Fibroblast of skin of scalp (primary cell): ENCODE data around the gene ONECUT3.
A peak's percentile ranks its signal among the peaks of the same experiment; 100 is the strongest.

Experiments
- DNase-seq: peaks from one replicate; pipeline ENCODE4 v3.0.0-alpha.2; 2013

Gene ONECUT3

DNA sequence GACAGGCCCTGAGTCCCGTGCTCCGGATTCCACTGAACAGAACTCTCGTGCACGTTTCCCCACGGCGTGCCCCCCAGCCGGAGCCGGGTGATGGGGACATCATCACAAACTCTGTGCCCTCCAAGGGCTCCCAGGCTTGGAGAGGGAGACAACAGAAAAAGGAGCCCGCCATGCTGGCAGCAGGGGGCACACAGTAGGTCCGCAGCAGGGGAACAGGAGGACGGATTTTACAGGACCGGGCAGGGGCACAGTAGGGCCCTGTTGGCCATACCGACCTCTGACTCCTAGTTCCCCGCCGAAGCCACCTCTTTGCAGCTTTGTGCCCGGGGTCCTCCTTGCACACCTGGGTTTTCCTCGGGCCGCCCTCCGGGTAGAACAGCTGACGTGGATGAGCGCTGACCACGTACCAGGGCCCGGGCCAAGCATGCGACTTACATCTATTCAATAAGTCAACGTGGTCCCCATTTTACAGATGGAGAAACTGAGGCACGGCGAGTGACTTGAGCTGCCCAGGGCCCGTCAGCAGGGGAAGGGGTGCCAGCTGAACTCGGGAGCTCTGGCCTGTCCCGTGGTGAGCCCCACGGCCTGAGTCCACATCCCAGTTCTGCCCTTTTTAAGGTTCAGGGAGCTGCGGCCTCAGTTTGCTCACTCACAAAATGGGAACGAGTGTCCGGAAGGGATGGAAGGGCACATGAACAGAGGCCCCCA lies 10.2 kb upstream of the ONECUT3 start:
- no peak for DNase-seq

DNA sequence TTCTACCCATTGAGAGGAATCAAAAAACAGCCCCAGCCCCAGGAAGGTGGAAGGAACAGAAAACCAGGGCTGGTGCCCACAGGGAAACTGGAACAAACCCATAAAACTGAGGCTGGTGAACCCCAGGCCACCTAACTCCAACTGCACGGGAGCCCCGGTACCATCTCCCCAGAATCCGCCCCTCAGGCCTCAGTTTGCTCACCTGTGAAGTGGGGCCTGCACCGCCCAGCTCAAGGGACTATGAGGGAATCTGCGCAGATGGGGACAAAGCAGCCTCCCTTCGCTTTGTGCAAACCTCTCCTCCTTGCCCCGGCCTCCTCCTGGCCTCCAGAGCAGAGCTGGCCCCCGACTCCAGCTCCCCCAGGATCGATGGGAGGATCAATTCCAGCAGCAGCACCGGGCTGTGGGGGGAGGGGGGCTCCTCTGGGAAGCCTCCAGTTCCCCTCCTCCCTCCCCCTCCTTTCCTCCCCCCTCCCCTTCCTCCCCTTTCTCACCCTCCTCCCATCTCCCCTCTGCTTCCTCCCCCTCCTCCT lies 9.1 kb upstream of the ONECUT3 start:
- no peak for DNase-seq

DNA sequence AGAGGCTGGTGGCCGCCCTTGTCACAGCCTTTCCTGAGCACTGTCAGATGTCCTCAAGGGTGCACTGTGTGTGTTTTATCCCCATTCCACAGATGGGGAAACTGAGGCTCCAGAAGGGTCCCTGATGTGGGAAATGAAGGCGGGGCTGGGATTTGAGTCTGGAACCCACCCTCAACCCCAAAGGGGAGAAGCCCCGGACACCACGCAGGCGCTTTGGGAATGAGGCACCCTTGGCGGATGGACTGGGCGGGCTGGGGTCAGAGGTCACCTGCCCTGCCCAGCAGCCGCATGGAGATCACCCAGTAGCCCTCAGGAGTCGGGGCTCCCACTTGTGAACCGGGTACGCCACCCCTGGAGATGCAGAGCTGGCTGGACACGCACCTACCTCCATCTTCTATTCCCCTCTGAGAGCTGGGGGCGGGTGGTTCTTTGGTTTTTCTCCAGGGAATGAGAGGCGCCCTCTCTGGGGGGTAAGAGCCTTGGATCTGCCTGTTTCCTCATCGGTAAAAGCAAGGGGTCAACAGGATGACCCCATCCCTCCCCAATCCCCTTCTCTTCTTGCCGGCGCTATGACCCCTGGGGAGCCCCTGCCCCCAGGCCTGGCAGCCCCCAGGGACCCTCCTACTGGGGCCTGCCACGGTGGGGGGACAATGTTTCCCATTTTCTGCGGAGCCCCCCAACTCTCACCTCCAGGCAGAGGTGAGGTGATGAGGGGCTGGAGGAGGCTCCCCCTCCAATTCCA lies 8.3 kb upstream of the ONECUT3 start:
- no peak for DNase-seq

DNA sequence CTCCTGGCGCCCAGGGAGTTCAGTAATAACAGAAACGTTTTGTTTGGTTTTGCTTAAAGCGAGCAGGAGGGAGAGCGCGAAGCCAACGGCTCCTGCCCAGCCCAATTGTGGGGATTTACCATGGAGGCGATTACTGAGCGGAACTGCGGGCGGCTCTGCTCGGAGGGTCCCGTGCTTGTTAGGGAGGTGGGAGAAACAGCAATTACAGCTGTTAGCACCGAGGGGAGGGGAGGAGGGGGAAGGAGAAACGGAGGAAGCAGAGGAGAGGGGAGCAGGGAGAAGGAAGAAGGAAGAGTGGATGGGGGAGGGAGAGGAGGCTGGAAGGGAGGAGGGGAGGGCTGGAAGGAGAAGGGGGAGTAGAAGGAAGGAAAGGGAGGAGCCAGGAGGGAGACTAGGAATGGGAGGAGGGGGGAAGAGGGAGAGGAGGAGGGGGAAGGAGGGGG lies 7.7 kb upstream of the ONECUT3 start:
- no peak for DNase-seq

DNA sequence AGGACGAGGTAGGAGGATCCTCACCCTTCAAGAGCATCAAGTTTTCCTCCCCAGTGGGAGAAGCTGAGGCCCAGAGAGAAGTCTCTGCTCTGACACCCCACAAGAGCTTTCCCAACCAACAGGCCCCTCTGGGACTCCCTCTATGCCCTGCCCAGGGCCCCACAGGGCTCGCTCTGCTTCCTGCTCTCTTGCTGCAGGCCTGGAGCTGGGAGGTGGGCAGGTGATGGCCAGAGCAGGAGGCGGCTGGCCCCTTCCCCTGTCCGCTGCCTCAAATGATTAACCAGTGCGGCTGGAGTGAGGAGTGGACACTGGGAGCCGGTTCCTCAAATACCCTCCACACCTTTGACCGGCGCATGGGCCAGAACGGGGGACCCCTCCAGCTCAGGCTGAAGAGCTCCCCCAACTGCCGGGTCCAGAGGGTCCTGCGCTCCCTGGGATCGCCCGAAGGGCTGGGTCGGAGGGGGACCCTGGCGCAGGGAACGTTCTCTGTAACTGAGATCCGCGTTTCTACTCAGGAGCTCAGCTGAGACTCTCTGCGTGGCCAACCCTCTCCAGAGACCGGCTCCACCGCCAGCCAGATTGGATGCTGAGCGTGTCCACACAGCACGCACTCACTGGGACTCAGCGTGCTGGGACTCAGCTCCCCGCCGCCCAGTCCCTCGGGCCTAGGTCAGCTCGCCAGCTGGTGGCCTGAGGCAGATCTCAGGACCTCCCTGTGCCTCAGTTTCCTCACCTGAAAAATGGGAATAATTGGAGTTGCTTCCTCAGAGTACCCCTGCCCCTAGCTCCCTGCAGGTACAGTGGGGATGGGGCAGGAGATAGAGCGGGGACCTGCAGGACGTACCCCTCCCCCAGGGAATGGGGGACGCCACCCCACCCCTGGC lies 6.7 kb upstream of the ONECUT3 start:
- peak; percentile 32 for DNase-seq

DNA sequence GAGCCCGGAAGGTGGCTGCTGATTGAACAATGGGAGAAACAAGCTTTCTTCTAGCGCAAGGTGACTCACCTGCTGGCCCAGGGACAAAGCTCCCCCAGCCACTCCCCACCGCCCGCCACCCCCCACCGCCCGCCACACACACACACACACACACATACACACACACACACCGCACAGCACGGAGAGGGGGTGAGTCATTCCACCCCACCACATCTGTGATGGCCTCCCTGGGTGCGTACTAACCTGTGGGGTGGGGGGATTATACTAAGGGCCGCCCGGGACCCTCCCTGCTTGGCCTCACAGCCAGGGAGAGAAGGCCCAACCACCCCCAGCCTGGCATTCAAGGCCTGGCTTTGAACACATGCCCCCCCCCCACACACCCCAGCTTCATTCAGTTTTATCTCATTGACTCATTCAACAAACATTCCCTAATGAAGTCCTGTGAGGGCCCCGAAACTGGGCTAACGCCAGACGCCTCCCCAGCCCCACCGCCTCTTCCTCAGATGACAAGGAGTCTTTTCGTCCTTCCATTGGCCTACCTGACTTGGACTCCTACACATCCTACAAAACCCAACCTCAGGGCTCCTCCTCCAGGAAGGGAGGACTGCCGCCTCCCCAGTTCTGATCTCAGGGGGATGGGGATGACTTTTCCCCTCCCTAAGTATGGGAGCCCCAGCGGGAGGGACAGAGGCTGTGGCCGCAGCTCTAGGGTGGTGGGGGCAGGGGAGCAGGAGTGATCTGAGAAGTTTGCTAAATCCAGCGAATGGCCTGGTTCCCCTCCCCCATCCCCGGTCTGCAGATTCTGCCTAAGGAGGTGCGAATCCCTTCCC lies 5.8 kb upstream of the ONECUT3 start:
- peak; percentile 82 for DNase-seq

DNA sequence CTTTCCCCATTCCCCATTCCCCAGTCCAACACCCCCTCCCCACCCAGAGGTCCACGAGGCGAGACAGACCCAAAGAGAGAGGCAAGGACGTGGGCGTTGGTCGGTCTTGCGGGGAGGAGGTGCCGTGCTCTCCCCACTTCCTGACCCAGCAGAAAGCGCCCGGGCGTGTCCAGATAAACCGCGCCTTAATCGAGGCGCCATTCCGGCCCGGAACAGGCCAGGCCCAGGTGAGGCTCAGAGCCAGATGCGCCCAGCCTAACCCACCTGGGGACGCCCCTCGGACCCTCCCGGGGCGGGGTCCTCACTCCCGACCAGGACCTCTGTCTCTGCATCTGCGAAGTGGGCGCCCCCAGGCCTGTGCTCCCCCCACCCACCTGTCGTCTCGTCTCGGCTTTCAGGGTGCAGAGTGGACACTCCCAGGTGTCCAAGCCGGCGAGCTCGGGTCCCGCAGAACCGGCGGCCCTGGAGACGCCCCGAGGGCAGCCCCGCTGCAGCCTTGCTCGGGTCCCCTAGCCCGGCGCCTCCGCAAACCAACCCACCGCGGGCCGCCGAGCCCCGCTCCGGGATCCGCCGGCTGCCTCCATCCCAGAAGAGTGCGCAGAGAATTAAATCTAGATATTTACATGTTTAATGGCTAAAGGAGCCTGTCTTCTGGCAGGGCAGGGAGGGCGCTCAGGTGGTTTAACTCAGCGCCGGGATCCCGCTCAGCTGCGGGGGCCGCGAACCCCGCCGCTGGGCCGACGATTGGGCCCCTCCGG lies 5.0 kb upstream of the ONECUT3 start:
- no peak for DNase-seq

DNA sequence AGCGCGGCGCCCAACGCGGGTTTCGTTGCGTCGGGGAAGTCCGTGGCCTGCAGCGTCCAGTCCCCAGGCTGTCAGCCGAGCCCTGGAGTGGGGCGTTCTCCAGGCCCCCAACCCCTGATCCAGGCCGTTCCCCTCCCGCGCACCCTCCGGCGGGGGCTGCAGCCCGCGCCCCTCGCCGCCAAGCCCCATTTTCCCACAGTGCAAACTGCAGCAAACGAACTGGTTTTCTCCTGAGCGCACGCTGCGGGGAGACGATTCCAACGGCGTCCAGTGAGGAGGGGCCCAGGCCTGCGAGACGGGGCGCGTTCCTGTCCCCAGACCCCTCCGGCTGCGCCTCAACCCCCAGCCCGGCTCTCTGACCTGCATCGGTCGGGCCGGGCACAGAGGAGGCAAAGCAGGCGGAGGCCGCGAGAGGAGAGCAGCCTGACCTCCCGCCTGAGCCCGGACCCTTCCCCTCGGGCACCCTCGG lies 4.4 kb upstream of the ONECUT3 start:
- DNase-seq, result no peak

DNA sequence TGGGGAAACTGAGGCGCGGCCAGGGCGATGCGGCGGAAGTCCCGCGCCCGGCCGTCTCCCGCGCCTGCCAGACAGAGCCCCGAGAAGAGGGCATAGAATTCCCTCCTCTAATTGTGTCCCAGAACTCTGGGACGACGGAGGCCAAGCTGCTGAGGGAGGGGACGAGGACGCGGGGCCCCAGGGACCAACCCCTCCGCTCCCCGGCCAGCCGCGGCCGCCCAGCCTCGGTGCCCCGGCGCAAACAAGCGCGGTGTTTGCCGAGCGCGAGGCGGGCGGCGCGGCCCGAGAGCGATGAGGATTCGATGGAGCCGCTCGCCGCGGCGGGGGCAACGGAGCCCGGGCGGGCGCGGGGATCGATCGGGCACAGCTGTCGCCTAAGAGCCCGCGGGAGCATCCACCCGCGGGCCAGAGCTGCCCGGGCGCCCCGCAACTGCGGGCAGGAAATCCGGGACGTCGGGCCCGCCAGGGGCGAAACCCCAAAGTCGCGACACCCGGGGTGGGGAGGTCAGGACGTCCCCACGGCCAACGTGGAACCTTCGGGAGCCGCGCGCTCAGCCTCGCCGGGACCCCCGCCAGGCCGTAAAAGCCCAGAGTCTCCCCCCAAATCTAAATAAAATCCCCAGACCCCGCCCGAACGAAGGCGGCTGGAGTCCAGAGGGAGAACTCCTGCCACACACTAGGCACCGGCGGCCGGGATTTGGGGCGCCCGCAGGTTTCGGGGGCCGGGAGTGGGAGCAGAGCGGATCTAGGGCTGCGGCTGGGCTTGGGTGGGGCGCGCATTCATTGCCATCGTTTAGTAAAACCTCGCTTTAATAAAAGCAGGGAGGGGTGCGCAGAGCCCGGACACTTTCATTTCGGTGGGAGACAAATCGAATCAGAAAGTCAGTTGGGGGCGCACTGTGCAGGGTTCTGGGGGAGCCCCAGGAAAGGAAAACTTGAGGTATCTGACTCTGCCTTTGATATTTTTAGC lies 3.6 kb upstream of the ONECUT3 start:
- no peak for DNase-seq

DNA sequence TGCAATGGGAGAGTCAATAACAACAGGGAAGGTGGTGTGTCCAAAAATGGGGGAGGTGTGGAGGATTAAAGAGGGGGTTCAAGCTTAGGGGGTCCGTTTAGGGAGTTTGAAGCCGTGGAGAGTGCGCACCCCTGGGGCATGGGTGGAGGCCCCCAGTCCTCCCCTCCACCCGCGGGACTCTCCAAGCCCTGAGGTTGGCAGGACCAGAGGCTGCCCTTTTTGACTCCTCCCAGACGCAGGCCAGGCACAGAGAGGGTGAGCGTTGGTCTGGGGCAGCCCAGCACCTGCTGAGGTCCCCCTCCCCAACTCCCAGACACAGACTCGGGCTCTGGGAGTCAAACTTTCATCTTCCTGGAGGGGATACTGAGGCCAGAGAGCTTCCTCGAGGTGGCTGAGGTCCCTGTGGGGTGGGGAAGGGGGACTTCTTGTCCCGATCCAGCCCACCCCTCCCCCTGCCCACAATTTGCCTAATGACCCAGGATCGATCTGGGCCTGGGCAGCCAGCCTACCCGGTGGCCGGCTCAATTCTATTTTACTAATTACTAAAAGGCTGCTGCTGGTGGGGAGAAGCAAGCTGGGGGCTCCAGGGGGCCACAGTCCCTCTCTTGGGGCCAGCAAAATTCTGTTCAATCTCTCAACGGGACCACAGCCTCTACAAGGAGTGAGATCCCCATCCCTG lies 2.8 kb upstream of the ONECUT3 start:
- DNase-seq, result no peak

DNA sequence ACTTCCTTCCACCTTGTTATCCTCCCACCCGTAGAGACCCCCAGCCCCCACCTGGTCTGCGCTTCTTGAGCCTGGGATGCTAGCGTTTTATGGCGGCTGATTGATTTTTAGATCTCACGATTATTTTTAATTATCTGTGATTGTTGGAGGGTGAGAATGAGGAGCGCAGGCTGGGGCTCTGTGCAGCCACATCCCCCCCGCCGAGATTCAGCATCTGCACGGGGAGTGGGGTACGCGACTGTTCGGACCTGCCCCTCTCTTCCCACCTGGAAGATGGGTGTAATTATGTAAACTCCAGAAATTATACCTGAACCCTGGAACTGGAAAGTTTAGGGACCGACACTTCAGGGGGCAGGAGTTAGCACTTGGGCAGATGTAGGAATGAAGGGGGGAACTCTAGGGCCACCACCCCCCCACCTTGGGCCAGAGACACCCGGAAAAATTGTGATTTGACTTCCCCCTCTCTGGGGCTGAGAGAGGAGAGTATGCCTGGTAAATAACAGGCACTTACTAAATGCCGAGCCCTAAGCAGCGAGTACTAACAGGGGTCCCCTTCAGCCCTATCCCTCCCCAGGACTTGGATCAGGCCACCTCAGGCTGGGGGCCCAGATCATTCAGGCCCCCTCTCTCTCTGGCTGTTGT lies 1.8 kb upstream of the ONECUT3 start:
- DNase-seq, result no peak

DNA sequence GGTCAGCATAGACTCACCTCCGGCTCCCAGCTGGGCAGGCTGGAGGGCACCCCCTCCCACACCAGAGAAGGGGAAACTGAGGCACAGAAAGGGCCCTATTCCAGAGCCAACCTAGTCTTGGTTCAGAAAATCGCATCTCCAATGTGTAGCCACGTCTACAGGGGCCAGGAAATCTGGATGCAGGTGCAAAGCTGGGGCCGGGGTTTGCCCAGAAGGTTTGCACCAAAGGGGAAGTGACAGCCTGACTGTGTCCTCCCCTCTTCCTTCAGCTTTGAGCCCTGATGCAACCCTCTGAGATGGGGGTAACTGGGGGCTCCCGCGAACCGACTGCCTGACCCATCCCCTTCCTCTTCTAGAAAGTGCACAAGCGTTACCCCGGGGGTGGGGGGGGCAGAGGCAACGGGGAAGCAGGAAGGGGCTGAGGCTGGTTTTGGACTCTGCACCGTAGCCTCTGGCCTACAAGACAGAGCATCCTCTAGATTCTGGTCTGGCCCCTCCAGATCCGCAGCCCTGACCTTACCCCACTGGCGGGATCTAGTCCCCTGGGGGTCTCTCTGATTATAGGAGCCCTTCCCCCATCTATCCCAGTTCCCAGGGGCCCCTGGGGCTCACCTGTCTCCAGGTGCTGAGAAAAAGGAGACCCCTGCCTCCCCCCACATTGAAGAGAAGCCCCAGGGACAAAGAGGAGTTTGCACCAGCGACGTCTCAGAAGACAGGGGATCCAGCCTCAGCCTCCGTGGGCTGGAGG lies 1.1 kb upstream of the ONECUT3 start:
- no peak for DNase-seq

DNA sequence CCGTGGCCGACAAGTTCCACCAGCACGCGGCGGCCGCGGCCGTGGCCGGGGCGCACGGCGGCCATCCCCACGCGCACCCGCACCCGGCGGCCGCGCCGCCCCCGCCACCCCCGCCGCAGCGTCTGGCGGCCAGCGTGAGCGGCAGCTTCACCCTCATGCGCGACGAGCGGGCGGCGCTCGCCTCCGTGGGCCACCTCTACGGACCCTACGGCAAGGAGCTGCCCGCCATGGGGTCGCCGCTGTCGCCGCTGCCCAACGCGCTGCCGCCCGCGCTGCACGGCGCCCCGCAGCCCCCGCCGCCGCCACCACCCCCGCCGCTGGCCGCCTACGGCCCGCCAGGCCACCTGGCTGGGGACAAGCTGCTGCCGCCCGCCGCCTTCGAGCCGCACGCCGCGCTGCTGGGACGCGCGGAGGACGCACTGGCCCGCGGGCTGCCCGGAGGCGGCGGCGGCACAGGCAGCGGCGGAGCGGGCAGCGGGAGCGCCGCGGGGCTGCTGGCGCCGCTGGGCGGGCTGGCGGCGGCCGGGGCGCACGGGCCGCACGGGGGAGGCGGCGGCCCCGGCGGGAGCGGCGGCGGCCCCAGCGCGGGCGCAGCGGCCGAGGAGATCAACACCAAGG lies 821 bp downstream of the ONECUT3 start:
- DNase-seq, result no peak

DNA sequence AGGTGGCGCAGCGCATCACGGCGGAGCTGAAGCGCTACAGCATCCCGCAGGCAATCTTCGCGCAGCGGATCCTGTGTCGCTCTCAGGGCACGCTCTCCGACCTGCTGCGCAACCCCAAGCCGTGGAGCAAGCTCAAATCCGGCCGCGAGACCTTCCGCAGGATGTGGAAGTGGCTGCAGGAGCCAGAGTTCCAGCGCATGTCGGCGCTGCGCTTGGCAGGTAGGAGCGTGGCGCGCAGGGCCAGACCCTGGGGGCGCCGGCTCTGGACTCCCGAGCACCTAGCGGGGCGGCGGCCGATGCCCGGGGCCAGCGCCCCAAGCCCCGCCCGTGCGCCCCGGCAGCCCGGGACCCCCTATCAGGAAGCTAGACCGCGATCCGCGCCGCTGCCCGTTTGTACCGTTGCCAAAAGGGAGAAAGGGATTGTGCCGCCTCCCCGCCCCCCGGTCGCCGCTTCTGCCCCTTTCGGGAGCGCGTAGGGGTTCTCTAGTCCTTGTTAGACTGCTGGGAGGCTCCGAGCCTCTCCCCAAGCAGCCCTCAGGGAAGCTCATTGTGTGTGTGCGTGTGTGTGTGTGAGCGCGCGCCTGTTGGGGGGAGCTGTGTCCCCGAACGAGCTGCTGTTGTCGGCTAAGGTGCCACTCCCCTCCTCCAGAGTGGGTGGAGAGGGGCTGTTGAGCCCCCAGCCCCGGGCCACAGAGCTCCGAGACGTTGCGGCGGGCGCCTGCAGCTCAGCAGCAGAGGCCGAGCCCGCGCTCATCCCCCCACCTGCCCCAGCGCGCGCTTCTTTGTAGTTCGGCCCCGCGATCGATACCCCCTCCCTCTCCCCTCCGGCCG lies 1.5 kb downstream of the ONECUT3 start:
- no peak for DNase-seq

DNA sequence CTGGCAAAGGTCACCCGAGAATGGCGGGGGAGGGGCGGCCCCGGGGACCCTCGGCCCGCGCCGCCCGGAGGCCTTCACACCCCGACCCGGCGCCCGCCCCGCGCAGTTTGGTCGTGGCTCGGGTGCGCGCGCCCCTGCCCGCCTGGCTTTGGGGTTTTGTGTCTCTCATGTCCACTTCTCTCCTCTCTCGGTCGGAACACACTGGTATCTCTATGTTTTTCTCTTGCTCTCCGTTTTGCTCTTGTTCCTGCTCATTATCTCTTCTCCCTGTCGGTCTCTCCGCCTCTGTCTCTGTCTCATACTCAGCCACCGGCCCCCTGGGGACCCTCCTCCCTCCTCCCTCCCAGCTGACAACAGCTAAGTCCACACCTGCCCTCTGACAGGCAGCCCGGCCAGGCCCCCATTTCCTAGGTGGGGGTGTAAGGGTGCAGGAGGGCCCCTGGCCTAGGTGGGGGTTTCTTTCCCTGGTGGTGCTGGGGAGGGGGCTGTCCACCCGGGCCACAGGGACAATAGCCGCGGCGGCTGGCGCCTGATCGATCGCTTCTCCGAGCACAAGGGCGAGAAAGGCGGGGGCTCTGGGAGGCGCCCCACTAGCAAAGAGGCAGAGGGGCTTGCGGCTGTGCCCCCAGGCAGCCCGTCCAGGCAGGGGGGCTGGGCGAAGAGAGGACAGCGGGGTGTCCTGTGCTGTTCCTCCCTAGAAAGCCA lies 2.3 kb downstream of the ONECUT3 start:
- no peak for DNase-seq

DNA sequence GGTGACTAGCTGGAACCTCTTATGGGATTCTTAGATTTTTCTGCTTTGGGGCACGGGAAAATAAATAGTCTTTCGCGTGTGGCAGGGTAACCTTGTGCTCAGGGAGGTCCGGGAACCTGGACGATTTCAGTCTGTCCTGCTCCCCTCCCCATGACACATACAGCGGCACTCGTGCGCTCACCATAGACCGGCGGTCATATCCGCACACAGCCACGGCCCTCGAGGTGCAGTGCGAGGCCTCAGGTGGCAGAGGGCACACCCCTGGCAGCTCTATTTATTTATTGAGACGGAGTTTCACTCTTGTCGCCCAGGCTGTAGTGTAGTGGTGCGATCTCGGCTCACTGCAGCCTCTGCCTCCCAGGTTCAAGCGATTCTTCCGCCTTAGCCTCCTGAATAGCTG lies 3.0 kb downstream of the ONECUT3 start:
- DNase-seq, result no peak
